GM18861 (cell line): ENCODE data around the gene IFTAP.

Experiments
- ATAC-seq: cut with Tn5 transposase; IDR thresholded peaks from one replicate; pipeline ENCODE4 v1.9.1; 2021; ENCODE audit not compliant: unreplicated experiment

IFTAP gene

GRCh38 chr11:36596880-36597279 is 2.6 kb downstream of the IFTAP start:
- no peak for ATAC-seq

DNA sequence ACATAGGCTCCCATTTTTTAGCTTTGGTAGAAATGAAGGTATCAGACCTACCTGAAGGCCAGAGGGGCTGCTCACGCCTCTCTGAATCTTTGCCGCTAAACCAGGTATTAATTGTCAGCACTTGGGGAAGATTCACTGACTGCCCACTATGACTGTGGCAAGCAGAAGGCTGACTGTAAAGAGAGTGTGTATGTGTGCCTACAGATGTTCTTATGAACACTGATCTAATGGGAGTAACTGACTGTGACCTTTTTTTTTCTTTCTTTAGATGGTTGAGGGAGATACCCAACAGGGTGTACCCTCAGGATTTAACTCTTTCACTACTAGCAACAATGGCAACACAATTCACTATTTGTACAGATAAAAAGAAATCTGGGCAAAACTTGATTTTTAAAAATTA is 3.7 kb downstream of the IFTAP start, which contains the start of gene RAG2:
Gene RAG2, minus strand, starts transcription at position 186 of the 400 bp plus-strand sequence. CDS start 4,068 bp downstream, outside the sequence.
- no peak for ATAC-seq

GRCh38 chr11:36600180-36600579 is 5.9 kb downstream of the IFTAP start:
- ATAC-seq: no peak

DNA sequence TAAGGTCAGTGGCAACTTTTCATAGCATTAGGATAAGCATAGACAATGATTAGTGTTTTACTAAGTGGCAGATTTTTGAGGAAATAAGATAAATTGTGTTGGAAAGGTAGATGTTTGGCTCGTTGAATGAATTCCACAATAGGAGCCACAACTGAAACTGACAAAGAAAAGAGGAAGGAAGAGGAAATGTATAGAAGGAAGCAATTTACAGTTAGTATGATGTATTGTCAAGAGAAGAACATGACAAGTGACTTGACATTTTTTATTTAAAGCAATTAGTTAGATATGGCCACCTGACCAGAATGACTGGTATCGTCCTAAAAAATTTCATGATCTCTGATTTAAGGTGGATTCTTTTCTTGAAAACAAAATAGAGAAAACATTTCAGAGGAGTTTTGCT is 6.9 kb downstream of the IFTAP start:
- no peak for ATAC-seq

DNA sequence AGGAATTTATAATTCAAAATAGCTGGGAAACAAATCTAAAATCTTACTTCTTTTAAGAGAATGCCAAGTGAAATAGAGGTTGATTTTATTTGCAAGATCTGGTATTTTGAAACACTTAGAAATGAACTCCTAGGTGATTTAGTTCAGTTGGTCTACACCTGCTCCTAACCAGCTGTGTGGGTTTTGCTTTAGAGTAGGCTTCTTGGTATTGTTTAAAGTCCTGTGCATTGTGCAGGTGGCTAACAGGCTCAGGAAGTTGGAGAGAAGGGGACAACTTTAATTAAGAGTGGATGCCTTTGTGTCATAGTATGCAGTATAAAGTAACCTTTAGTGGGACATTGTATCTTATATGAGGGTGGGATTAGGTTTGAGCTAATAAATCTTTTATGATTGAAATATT is 7.8 kb downstream of the IFTAP start:
- no peak for ATAC-seq

- ATAC-seq: peak; percentile 61
Observed at GRCh38 chr11:36605221-36606216, 11.2 kb downstream of the IFTAP start.

DNA sequence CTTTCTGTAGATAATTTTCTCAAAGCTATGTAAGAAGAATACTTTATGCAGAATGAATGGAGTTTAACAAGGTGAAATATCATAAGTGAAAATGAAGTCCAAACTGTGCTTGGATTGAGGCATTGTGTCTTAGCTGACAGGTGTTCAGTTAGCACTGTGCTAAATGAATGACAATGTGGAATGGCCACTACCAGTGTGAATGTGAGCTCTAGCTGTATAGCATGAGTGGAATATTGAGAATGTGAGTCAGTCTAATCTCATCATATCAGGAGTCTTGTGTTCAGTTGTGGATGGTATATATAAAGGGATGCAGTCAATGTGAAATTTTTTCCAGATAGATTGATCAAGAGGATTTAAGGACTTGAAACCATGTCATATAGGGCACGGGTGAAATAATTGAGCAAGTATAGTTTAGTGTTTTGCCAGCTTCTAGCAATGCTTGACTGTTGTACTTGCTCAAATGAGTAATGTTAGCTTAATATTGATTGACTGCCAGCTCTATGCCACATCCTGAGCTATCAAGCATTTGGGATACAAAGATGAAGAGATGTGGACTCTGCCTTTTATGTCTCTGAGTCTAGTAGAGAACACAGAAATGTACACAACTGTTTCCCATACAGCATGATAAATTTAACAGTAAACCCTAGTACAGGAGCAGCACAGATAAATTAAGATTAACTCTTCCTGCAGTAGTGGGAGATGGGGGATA is 14.3 kb downstream of the IFTAP start:
- no peak for ATAC-seq

GRCh38 chr11:36609383-36609782 is 15.1 kb downstream of the IFTAP start:
- no peak for ATAC-seq

- no peak for ATAC-seq
Observed at GRCh38 chr11:36615826-36616225, 21.5 kb downstream of the IFTAP start.

- ATAC-seq: no peak
Observed at GRCh38 chr11:36617543-36618362, 23.5 kb downstream of the IFTAP start.

DNA sequence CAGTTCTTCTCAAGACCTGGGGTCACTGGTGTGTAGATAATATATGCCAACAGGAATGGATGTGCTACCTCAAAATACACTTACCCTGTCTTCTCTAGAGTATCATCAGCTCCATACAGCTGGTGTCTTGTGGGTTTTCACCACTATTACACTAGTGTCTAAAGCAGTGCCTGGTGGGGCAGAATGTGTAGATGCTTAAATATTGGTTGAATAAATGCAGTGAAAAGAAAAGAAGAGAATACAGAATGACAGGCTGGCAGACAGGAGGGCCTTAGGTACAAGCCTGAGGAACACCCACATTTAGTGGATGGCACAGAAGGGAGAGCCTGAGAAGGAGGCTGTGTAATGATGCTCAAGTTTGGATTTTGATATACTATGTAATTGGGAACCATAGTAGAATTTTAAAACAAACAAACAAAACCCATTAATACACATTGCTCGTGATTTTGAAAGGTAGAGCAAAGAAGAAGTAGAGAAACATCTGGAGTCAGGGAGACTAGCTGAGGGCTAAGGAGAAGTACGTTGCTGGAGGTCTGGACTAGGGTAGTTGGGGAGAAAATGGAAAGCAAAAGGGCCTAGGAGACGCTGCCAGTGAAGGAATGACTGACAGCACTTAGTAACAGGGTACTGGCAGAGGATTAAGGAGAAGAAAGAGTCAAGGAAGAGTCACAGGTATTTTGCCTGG is 24.2 kb downstream of the IFTAP start:
- no peak for ATAC-seq

DNA sequence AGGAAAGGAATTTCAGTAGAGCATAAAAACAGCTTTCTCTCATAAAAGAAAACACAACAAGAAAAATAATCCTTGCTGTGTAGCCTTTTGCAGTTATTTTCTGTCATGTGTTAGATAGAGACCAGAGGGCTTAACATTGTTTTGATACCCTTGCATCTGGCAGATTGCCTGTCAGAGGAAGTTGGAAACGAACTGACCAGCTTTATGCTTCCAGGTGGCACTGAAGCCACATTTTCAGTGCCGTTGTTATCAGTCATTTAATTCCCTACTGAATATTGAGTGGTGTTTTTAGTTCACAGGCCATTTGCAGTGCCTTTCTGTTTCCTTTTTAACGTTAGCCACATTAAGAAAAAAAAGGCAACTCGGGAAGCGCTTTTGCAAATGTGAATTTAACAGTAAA is 25.2 kb downstream of the IFTAP start:
- no peak for ATAC-seq

DNA sequence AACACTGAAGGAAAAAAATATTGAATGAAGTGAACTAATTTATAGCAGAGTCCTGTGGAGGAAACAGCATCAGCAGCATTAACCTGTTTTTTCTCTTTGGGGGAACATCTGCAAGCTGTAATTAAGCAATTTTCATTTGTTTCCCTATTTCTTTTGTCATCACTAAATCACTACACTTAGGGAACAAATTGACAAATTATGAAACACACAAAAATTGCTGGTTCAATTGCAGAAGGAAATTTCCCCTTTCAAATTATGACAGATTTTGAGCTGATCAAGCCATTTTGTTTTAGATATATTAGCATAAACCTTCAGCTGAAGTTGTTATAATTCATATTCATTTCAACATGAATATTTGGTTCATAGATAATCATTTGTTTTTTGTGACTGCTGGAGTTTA is 25.9 kb downstream of the IFTAP start:
- ATAC-seq: no peak

DNA sequence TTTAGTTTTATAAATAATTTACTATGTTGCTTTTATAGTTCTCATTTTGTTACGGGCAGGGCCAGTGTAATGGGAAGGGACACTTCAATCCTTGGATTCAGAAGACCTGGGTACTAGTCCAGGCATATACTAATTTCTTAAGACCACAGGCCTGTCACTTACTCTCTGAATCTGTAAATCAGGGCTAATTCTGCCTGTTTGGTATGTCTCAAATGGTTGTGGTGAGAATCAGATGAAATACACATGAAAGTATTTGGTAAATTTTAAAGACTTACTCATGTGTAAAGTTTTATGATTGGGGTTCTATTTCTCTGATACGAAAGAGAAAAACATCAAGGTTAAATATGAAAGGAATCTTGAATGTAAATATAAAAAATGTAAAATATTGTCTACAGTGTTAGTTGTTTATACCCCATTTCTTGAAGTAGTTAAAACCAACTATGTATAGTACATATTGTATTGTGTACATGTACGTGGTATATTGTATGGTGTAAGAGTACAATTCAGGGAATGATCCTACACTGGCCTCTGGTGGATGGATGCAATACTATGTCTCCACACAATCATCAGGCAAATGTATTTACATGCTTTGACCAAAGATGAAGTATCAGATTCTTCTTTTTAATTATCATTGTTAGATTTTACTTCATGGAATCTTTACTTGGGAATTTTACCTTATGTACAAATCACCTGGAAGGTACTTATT is 28.3 kb downstream of the IFTAP start:
- ATAC-seq: peak; percentile 72

GRCh38 chr11:36623494-36623893 is 29.2 kb downstream of the IFTAP start:
- ATAC-seq: no peak

GRCh38 chr11:36627006-36627405 is 32.7 kb downstream of the IFTAP start:
- ATAC-seq: no peak

DNA sequence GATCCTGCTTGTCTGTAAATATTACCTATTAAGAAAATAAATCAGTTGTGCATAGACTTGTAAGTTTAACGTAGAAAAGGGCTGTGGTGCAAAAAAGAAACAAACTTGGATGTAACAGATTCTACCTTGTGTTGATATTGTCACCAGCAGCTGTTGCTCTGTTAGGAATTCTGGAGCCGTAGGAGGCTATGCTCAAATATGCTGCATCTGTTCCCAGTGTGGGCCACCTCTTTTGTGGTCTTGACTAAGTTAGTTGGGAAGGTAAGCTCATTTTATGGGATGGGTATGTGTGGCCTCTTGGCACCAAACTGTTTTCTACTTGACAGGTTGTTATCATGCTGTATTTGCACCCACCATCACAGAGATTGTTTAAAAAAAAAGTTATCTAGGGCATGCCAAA is 33.2 kb downstream of the IFTAP start:
- ATAC-seq: no peak

GRCh38 chr11:36628141-36628540 is 33.8 kb downstream of the IFTAP start:
- no peak for ATAC-seq

- ATAC-seq: no peak
Observed at GRCh38 chr11:36628765-36629244, 34.5 kb downstream of the IFTAP start.

- peak; percentile 57 for ATAC-seq
Observed at GRCh38 chr11:36631774-36632173, 37.5 kb downstream of the IFTAP start.
